ENCODE measurements around the gene NETO1.

GRCh38 chr18:72774914-72775313, 92.9 kb downstream of the NETO1 start:
- TF ChIP-seq CTCF (optimal IDR thresholded peaks at IDR 0.05 in 1 of 3, IDR thresholded peaks at IDR 0.05 in 1 of 3, conservative IDR thresholded peaks at IDR 0.05 in 1 of 3; ENCODE audit: extremely low read depth in 1 of 3, insufficient read depth in 2 of 3, low read length in 3 of 3) (no peak), EZH2 (IDR thresholded peaks at IDR 0.05; ENCODE audit: low read length) (no peak)
